ENCODE data around the gene MTMR10.

- TF ChIP-seq POLR2AphosphoS5 (IDR thresholded peaks at IDR 0.05) (no peak), CTCF (IDR thresholded peaks at IDR 0.05; ENCODE audit: poor library complexity, severe bottlenecking) (no peak), EZH2 (IDR thresholded peaks at IDR 0.05; ENCODE audit: borderline replicate concordance, insufficient read depth, low read length, poor library complexity, severe bottlenecking) (no peak), TAF1 (IDR thresholded peaks at IDR 0.05; ENCODE audit: low read depth) (no peak), EP300 (conservative IDR thresholded peaks at IDR 0.05; ENCODE audit: poor library complexity, severe bottlenecking) (no peak), MXI1 (conservative IDR thresholded peaks at IDR 0.05; ENCODE audit: poor library complexity, severe bottlenecking) (no peak), REST (IDR thresholded peaks at IDR 0.05; ENCODE audit: borderline replicate concordance) (no peak)
Observed at GRCh38 chr15:31036783-31037182, 45.4 kb upstream of the MTMR10 start.

Data from neural cell (in vitro differentiated cells).